ENCODE results near the gene PELO. TPM values are rescaled to one million over a fixed set of nuclear protein-coding genes. Genes with fewer than 3 reads are reported as not detected.

The PELO gene
- polyA plus RNA-seq, 2 of the 4 experiments (the other 2 are of a cell fraction): 15.6 to 20.1 TPM

DNA sequence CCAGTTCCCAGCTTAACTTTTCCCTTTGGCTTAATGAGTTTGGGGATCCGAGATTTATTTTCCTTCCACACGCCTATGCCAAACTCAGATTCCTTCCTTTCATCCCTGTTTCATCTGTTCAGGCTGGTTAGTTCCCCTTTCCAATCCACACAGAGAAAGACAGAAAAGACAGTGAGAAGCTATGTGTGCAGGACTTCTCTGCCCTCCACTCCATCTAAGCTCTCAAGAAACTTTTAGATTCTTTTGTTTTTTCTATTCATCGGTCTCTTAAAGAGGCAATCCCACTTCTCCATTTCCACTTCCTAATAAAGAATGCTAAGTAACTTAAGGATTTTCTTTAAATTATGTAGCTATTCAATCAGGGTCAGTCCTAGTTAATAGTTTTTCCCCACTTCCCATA is 11.2 kb downstream of the PELO start:
- Histone ChIP-seq H3K9me3 (no peaks in the 10 kb centered on the region), H3K27ac (peak overlapping the region; percentile 91 to 96; a peak in 4 of 6 replicates), H3K4me1 (peaks cover 35% of the 10 kb centered on the region), H3K4me2 (peak overlapping the region; percentile 83), H3K4me3 (peak overlapping the region; percentile 71)
- 41% methylated on average over 3 of the region's 3 CpGs for WGBS (ENCODE audit: missing lambda C conversion rate)
- ATAC-seq: no peak
- DNase-seq (ENCODE audit: low read depth in 1 of 2, low spot score in 1 of 2): no peak
- no peak for FAIRE-seq
- ChIA-PET POLR2A (interaction anchor here (0.8 to 2.1 kb wide), 5 partner anchors 9 to 190 kb away, joined by 3 to 9 read pairs (median 4); partner anchors contain the start of genes ITGA1, ITGA2 and PELO), CTCF (interaction anchor here (0.9 to 3.2 kb wide), 4 partner anchors 9 to 117 kb away, joined by 3 to 11 read pairs (median 6); partner anchors contain the start of genes ITGA1 and PELO)
- TF ChIP-seq MAZ (IDR thresholded peaks at IDR 0.05; ENCODE audit: borderline replicate concordance, low read depth, low read length) (no peak), PHF8 (IDR thresholded peaks at IDR 0.05; ENCODE audit: borderline replicate concordance, low read depth) (no peak), RFX5 (IDR thresholded peaks at IDR 0.05) (no peak), GATA3 (IDR thresholded peaks at IDR 0.05; ENCODE audit: borderline replicate concordance) (no peak), EHF (CRISPR knock-in tag; IDR thresholded peaks at IDR 0.05) (no peak), ZC3H11A (IDR thresholded peaks at IDR 0.05) (no peak), RARB (CRISPR knock-in tag; IDR thresholded peaks at IDR 0.05) (no peak)
- TF ChIP-seq, protein P1, sequence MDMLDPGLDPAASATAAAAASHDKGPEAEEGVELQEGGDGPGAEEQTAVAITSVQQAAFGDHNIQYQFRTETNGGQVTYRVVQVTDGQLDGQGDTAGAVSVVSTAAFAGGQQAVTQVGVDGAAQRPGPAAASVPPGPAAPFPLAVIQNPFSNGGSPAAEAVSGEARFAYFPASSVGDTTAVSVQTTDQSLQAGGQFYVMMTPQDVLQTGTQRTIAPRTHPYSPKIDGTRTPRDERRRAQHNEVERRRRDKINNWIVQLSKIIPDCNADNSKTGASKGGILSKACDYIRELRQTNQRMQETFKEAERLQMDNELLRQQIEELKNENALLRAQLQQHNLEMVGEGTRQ (IDR thresholded peaks at IDR 0.05): no peak
- TF ChIP-seq, protein P2, sequence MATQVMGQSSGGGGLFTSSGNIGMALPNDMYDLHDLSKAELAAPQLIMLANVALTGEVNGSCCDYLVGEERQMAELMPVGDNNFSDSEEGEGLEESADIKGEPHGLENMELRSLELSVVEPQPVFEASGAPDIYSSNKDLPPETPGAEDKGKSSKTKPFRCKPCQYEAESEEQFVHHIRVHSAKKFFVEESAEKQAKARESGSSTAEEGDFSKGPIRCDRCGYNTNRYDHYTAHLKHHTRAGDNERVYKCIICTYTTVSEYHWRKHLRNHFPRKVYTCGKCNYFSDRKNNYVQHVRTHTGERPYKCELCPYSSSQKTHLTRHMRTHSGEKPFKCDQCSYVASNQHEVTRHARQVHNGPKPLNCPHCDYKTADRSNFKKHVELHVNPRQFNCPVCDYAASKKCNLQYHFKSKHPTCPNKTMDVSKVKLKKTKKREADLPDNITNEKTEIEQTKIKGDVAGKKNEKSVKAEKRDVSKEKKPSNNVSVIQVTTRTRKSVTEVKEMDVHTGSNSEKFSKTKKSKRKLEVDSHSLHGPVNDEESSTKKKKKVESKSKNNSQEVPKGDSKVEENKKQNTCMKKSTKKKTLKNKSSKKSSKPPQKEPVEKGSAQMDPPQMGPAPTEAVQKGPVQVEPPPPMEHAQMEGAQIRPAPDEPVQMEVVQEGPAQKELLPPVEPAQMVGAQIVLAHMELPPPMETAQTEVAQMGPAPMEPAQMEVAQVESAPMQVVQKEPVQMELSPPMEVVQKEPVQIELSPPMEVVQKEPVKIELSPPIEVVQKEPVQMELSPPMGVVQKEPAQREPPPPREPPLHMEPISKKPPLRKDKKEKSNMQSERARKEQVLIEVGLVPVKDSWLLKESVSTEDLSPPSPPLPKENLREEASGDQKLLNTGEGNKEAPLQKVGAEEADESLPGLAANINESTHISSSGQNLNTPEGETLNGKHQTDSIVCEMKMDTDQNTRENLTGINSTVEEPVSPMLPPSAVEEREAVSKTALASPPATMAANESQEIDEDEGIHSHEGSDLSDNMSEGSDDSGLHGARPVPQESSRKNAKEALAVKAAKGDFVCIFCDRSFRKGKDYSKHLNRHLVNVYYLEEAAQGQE (IDR thresholded peaks at IDR 0.05): no peak

DNA sequence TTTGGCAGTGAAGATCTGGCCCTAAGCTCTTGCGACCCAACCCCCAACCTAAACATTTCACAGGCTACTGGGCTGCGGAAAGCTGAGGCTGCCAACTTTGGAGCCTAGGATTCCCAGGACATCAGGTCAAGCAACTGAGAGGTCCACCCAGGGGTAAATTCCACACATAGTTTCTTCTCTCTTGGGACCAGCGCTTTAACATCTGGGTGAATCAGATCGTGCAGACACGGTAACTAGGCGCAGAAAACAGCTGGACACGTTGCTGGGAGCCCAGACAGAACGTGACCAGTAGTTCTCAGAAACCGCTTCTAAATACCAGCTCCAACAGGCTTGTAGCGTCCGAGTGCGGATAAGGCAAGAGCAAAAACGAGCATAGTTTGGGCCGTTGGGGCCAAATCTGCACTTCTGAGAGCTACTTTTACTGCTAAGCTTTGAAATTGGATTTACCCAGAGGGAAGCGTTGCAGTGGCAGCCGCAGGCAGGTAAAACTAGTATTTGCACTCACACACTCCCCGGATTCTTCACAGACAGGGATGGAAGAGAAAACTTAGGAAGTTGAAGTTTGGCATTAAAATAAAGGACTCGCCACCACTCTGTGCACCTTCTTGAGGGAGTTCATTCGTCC is 11.8 kb downstream of the PELO start:
- Histone ChIP-seq H3K27ac (peak overlapping the region; percentile 91 to 96), H3K4me2 (peak overlapping the region; percentile 83), H3K9me3 (no peaks in the 10 kb centered on the region), H3K4me1 (peaks cover 38% of the 10 kb centered on the region), H3K4me3 (peak overlapping the region; percentile 71)
- ChIA-PET POLR2A (interaction anchor here (0.8 to 2.1 kb wide), 6 partner anchors 10 to 190 kb away, joined by 3 to 9 read pairs (median 4); partner anchors contain the start of genes ITGA1, ITGA2 and PELO), CTCF (interaction anchor here (0.7 to 3.2 kb wide), 5 partner anchors 10 to 116 kb away, joined by 3 to 11 read pairs (median 4); partner anchors contain the start of genes ITGA1 and PELO)
- TF ChIP-seq EHMT2 (IDR thresholded peaks at IDR 0.05; ENCODE audit: low read depth): no peak
- no peak for TF ChIP-seq CBX8 (IDR thresholded peaks at IDR 0.05)
- TF ChIP-seq PHF8 (IDR thresholded peaks at IDR 0.05; ENCODE audit: borderline replicate concordance, low read depth): no peak
- TF ChIP-seq BHLHE40 (IDR thresholded peaks at IDR 0.05; ENCODE audit: low read depth, low read length): 0 out of 2 replicates have a peak, but pooled peaks have one; percentile 35
- no peak for FAIRE-seq
- peak in 1 of 2 experiments; percentile 28 for DNase-seq (ENCODE audit: low read depth in 1 of 2, low spot score in 1 of 2)
- WGBS (ENCODE audit: missing lambda C conversion rate): under 1% methylated on average over 16 of the region's 19 CpGs
- ATAC-seq: peak; percentile 35 to 38

DNA sequence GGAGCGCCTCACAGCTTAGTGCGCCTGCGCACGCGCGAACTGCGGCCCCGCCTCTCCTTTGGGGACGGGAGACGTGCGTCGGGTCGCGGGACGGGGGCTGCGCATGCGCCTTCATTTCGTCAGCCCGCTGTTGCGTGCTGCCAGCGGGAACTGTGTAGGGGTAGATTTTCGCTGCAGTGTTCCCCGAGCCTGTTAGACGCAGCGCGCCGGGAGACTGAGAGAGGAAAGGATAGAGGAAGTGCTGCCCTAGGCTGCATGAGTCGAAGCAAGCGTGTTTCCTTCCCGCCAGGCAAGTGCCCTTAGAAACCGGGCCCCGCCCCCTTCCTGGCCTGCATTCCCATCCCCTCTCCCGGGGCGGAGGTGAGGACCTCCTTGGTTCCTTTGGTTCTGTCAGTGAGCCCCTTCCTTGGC is 12.3 kb downstream of the PELO start:
- WGBS (ENCODE audit: missing lambda C conversion rate): under 1% methylated on average over 30 of the region's 34 CpGs
- peak; percentile 84 to 89 for ATAC-seq
- H3K4me1 ChIP-seq: peaks cover 33% of the 10 kb centered on the region
- H3K27ac ChIP-seq: peak overlapping the region; percentile 91 to 96
- DNase-seq (ENCODE audit: low read depth in 1 of 2, low spot score in 1 of 2): peak; percentile 82 to 94
- H3K4me2 ChIP-seq: peak overlapping the region; percentile 83
- ChIA-PET CTCF (interaction anchor here (0.7 to 3.2 kb wide), 8 partner anchors 10 to 115 kb away, joined by 3 to 11 read pairs (median 4); partner anchors contain the start of genes ITGA1 and PELO), POLR2A (interaction anchor here (0.8 to 2.1 kb wide), 6 partner anchors 10 to 189 kb away, joined by 3 to 9 read pairs (median 4); partner anchors contain the start of genes ITGA1, ITGA2 and PELO)
- no peaks in the 10 kb centered on the region for H3K9me3 ChIP-seq
- H3K4me3 ChIP-seq: peak overlapping the region; percentile 71
- no peak for TF ChIP-seq MAZ (IDR thresholded peaks at IDR 0.05; ENCODE audit: borderline replicate concordance, low read depth, low read length)
- TF ChIP-seq POLR2A (IDR thresholded peaks at IDR 0.05; ENCODE audit: low read length): peak; percentile 64; the same call in 1 of the 2 replicates
- no peak for TF ChIP-seq CEBPB (IDR thresholded peaks at IDR 0.05)
- 0 out of 2 replicates have a peak, but pooled peaks have one; percentile 23 for TF ChIP-seq GATA3 (IDR thresholded peaks at IDR 0.05; ENCODE audit: borderline replicate concordance)
- TF ChIP-seq, protein P3, sequence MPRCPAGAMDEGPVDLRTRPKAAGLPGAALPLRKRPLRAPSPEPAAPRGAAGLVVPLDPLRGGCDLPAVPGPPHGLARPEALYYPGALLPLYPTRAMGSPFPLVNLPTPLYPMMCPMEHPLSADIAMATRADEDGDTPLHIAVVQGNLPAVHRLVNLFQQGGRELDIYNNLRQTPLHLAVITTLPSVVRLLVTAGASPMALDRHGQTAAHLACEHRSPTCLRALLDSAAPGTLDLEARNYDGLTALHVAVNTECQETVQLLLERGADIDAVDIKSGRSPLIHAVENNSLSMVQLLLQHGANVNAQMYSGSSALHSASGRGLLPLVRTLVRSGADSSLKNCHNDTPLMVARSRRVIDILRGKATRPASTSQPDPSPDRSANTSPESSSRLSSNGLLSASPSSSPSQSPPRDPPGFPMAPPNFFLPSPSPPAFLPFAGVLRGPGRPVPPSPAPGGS (IDR thresholded peaks at IDR 0.05): peak; percentile 48; the same call in 1 of the 3 replicates
- TF ChIP-seq MYC (IDR thresholded peaks at IDR 0.05; ENCODE audit: borderline replicate concordance, low read length): no peak
- TF ChIP-seq, protein P4, sequence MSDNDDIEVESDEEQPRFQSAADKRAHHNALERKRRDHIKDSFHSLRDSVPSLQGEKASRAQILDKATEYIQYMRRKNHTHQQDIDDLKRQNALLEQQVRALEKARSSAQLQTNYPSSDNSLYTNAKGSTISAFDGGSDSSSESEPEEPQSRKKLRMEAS (IDR thresholded peaks at IDR 0.05): peak; percentile 49
- peak; percentile 3 for TF ChIP-seq CHD2 (IDR thresholded peaks at IDR 0.05; ENCODE audit: low read length, partially characterized antibody)
- FAIRE-seq: no peak
